Liver (tissue), 9 donors: ENCODE results near the gene NDRG4. TPM values are rescaled to one million over a fixed set of nuclear protein-coding genes. Genes with fewer than 3 reads are reported as not detected.

Experiments used
- DNase-seq: peaks from one replicate; pipeline ENCODE4 v3.0.0-alpha.2; 2017; ENCODE audit warnings: low spot score
- H3K27ac ChIP-seq, 2 donors: one replicate each; pipeline ENCODE4 v1.7.0; 2013; ENCODE audit warnings: inconsistent platforms in 2 of 2, low read length in 2 of 2, control low read depth in 1 of 2, low read depth in 1 of 2, mild to moderate bottlenecking in 1 of 2
- H3K27me3 ChIP-seq, 4 donors: one replicate each; pipeline versions ENCODE4 v1.6.1 to v1.7.0; 2013; ENCODE audit warnings: low read length in 3 of 4, inconsistent platforms in 1 of 4, mild to moderate bottlenecking in 1 of 4, moderate library complexity in 1 of 4; ENCODE audit not compliant: control insufficient read depth in 4 of 4, insufficient read depth in 4 of 4
- H3K36me3 ChIP-seq, 4 donors: one replicate each; pipeline versions ENCODE4 v1.6.1 to v1.7.0; 2013; ENCODE audit warnings: low read length in 3 of 4, mild to moderate bottlenecking in 3 of 4, low read depth in 1 of 4, moderate library complexity in 1 of 4; ENCODE audit not compliant: control insufficient read depth in 4 of 4, insufficient read depth in 3 of 4
- H3K4me1 ChIP-seq, 4 donors: one replicate each; pipeline versions ENCODE4 v1.6.1 to v1.7.0; 2013; ENCODE audit warnings: low read length in 3 of 4, mild to moderate bottlenecking in 3 of 4, moderate library complexity in 1 of 4; ENCODE audit not compliant: control insufficient read depth in 4 of 4, insufficient read depth in 4 of 4
- H3K4me3 ChIP-seq, 3 donors: one replicate each; pipeline versions ENCODE4 v1.6.1 to v1.7.0; 2013; ENCODE audit warnings: low read length in 3 of 3, control low read depth in 1 of 3, low read depth in 1 of 3, mild to moderate bottlenecking in 1 of 3
- H3K9ac ChIP-seq, 2 donors: one replicate each; pipeline ENCODE4 v1.7.0; 2013; ENCODE audit warnings: low read length in 2 of 2, mild to moderate bottlenecking in 2 of 2, moderate library complexity in 2 of 2, control low read depth in 1 of 2, low read depth in 1 of 2
- H3K9me3 ChIP-seq, 4 donors: one replicate each; pipeline versions ENCODE4 v1.6.1 to v1.7.0; 2013; ENCODE audit warnings: low read length in 3 of 4; ENCODE audit not compliant: control insufficient read depth in 4 of 4
- ATF3 ChIP-seq: IDR thresholded peaks from 2 replicates; pipeline ENCODE4 v1.6.1; 2016; ENCODE audit warnings: antibody characterized with exemption
- CTCF ChIP-seq: fragments of 150-350 bp; IDR thresholded peaks from 2 replicates; pipeline ENCODE4 v1.5.1; 2017; ENCODE audit warnings: improper control_type of control experiment, low read depth, low read length; ENCODE audit not compliant: missing input control
- EGR1 ChIP-seq, 2 donors: IDR thresholded peaks; 2 replicates each; pipeline ENCODE4 v1.6.1; 2016 to 2018; ENCODE audit warnings: antibody characterized with exemption in 2 of 2, low read depth in 2 of 2
- FOXA1 ChIP-seq: IDR thresholded peaks from 2 replicates; pipeline ENCODE4 v1.6.1; 2016; ENCODE audit warnings: antibody characterized with exemption
- FOXA2 ChIP-seq: IDR thresholded peaks from 2 replicates; pipeline ENCODE4 v1.6.1; 2016; ENCODE audit warnings: antibody characterized with exemption
- GABPA ChIP-seq, 2 donors: IDR thresholded peaks in 1 of 2; conservative IDR thresholded peaks in 1 of 2; 2 replicates each; pipeline ENCODE4 v1.6.1; 2016; ENCODE audit warnings: antibody characterized with exemption in 2 of 2, mild to moderate bottlenecking in 1 of 2, moderate library complexity in 1 of 2
- HNF4A ChIP-seq, 2 donors: conservative IDR thresholded peaks; 2 replicates each; pipeline ENCODE4 v1.6.1; 2016; ENCODE audit warnings: antibody characterized with exemption in 2 of 2, mild to moderate bottlenecking in 2 of 2
- HNF4G ChIP-seq: IDR thresholded peaks from 2 replicates; pipeline ENCODE4 v1.6.1; 2016; ENCODE audit warnings: antibody characterized with exemption
- JUND ChIP-seq, 2 donors: IDR thresholded peaks; 2 replicates each; pipeline ENCODE4 v1.6.1; 2016; ENCODE audit warnings: antibody characterized with exemption in 2 of 2
- MAX ChIP-seq: IDR thresholded peaks from 2 replicates; pipeline ENCODE4 v1.6.1; 2016; ENCODE audit warnings: antibody characterized with exemption
- NR2F2 ChIP-seq: IDR thresholded peaks from 2 replicates; pipeline ENCODE4 v1.6.1; 2016; ENCODE audit warnings: antibody characterized with exemption
- RAD21 ChIP-seq, 2 donors: IDR thresholded peaks; 2 replicates each; pipeline ENCODE4 v1.6.1; 2016; ENCODE audit warnings: antibody characterized with exemption in 2 of 2, mild to moderate bottlenecking in 2 of 2
- REST ChIP-seq: IDR thresholded peaks from 2 replicates; pipeline ENCODE4 v1.6.1; 2016; ENCODE audit warnings: antibody characterized with exemption, mild to moderate bottlenecking
- RXRA ChIP-seq, 2 donors: IDR thresholded peaks; 2 replicates each; pipeline ENCODE4 v1.6.1; 2017 to 2018; ENCODE audit warnings: antibody characterized with exemption in 2 of 2, mild to moderate bottlenecking in 1 of 2
- SP1 ChIP-seq: IDR thresholded peaks from 2 replicates; pipeline ENCODE4 v1.6.1; 2018; ENCODE audit warnings: antibody characterized with exemption, mild to moderate bottlenecking
- TAF1 ChIP-seq: conservative IDR thresholded peaks from 2 replicates; pipeline ENCODE4 v1.6.1; 2016; ENCODE audit warnings: antibody characterized with exemption, mild to moderate bottlenecking
- YY1 ChIP-seq: IDR thresholded peaks from 2 replicates; pipeline ENCODE4 v1.6.1; 2016; ENCODE audit warnings: antibody characterized with exemption, mild to moderate bottlenecking
- ZBTB33 ChIP-seq: IDR thresholded peaks from 2 replicates; pipeline ENCODE4 v1.6.1; 2016; ENCODE audit warnings: antibody characterized with exemption
- WGBS: extraction: QIAGEN DNeasy Blood & Tissue Kit; methylation state at CpG from one replicate; pipeline ENCODE4 v1.1.7; 2013; 5-methylcytosine and 5-hydroxymethylcytosine counted together
- polyA plus RNA-seq, 2 donors: library from polyadenylated mRNA; stranded (reverse) in 1 of 2; unstranded in 1 of 2; fragments of 200-250 nt in 1 of 2; fragments of >200 nt in 1 of 2; fragmentation: Nextera tagmentation in 1 of 2; extraction: Ambion mirVana in 1 of 2; gene quantifications; one replicate each; pipeline versions ENCODE4 v1.2.1 to v1.2.3, GENCODE V29; 2013 to 2015
- total RNA-seq, 2 donors: library from RNA; depleted of rRNA; stranded (reverse); fragments of >200 nt; gene quantifications; one replicate each; pipeline ENCODE4 v1.2.3, GENCODE V29; 2014
- donor health status: healthy.
- donor health status: healthy.
- donor health status: healthy.
- donor health status: healthy.
- donor health status: healthy.

The NDRG4 gene
- total and polyA plus RNA-seq, 4 donors = 0.40 to 1.1 (median 0.86) TPM

DNA sequence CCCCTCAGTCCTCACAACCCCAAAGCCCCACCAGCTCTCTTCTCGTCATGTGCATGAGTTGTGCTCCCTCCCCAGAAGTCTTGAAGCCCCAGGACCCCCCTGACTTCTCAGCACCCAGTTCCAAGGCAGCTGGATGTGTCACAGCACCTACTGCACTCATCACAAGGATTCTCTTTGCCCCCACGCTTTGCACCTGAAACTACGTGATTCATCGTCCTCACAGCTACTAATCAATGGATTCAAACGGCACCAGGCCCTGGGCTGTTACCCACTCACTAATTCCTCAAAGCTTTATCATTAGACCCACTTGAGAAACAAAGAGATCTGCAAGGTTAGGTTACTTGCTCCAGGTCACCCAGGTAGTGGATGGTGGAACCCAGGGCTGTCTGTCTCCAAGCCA lies 45.1 kb upstream of the NDRG4 start:
- Histone ChIP-seq H3K27me3 (peaks cover 0 to 2% (median 0%) of the 10 kb centered on the region in 4 donors), H3K9me3 (no peaks in the 10 kb centered on the region), H3K27ac (no peak overlapping the region), H3K4me3 (no peak overlapping the region), H3K9ac (no peak overlapping the region), H3K4me1 (no peaks in the 10 kb centered on the region), H3K36me3 (no peaks in the 10 kb centered on the region)
- no peak for TF ChIP-seq SP1
- TF ChIP-seq MAX = no peak
- TF ChIP-seq REST = no peak
- no peak for TF ChIP-seq RXRA (IDR thresholded peaks at IDR 0.05)
- no peak for TF ChIP-seq GABPA (IDR thresholded peaks at IDR 0.05 in 1 of 2, conservative IDR thresholded peaks at IDR 0.05 in 1 of 2)
- TF ChIP-seq TAF1 = no peak
- no peak for TF ChIP-seq FOXA2
- TF ChIP-seq HNF4A (conservative IDR thresholded peaks at IDR 0.05) = no peak
- no peak for TF ChIP-seq YY1
- no peak for TF ChIP-seq RAD21 (IDR thresholded peaks at IDR 0.05)
- TF ChIP-seq NR2F2 = no peak
- no peak for TF ChIP-seq JUND (IDR thresholded peaks at IDR 0.05)
- TF ChIP-seq HNF4G = no peak
- TF ChIP-seq EGR1 (IDR thresholded peaks at IDR 0.05; ENCODE audit: low read depth in 2 of 2) = no peak
- no peak for TF ChIP-seq CTCF
- no peak for TF ChIP-seq ZBTB33
- TF ChIP-seq FOXA1 = no peak
- TF ChIP-seq ATF3 = no peak
- DNase-seq = no peak
- WGBS = 86% methylated on average over 5 of the region's 5 CpGs
